ENCODE measurements around the gene LBX2.

The LBX2 gene

DNA sequence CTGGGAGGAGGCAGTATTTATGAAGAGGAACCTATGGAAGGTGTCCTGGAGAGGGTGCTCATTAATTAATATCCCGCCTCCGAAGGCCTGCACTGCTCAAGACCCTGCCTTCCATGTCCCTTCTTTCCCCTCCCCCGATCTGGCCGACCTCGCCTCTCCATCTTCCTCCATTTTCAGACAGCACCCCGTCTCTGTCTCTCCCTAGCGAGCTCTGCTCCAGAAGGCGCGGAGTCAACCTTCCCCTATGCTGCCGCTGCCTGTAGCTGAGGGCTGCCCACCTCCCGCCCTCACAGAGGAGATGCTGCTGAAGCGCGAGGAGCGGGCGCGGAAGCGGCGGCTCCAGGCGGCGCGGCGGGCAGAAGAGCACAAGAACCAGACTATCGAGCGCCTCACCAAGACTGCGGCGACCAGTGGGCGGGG, 42.3 kb downstream of the LBX2 start:
- no peak for DNase-seq

DNA sequence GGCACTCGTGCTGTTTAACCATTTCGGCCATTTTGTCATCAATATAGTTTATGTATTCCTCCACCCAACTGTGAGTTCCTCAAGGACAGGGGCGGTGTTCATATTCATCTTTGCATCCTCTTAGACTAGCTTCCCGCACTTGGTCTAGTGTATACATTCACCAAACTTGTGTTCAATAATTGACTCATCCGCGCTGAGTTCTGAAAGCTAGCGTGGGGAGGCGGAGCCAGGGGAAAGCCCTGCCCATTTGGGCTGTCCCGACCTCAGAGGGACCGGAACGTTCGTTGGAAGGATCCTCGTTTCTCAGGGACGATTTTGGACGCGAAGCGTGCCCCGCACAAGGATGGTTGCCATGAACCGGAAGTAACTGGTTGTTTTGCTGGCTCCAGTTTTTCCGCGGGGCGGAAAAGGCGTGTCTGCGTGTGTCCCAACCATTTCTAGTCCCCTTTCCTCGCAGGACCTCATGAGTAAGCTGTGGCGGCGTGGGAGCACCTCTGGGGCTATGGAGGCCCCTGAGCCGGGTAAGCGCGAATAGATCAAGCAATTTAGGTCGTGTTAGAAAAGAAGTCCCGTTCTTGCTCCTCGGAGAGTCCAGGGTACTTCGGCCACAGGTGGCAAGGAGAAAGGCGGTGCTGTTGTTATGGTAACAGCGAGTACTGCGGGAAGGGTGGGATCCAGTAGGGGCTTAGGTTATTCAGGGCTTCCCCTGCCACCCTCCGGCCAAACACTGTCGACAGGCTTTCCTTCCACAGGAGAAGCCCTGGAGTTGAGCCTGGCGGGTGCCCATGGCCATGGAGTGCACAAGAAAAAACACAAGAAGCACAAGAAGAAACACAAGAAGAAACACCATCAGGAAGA, 44.5 kb downstream of the LBX2 start, which contains the start of gene INO80B:
Gene INO80B, plus strand, starts transcription at position 434 of the 858 bp plus-strand sequence. Its CDS starts 30 bp downstream, at position 464.
- peak; percentile 93 to 99 (median 97) for DNase-seq

DNA sequence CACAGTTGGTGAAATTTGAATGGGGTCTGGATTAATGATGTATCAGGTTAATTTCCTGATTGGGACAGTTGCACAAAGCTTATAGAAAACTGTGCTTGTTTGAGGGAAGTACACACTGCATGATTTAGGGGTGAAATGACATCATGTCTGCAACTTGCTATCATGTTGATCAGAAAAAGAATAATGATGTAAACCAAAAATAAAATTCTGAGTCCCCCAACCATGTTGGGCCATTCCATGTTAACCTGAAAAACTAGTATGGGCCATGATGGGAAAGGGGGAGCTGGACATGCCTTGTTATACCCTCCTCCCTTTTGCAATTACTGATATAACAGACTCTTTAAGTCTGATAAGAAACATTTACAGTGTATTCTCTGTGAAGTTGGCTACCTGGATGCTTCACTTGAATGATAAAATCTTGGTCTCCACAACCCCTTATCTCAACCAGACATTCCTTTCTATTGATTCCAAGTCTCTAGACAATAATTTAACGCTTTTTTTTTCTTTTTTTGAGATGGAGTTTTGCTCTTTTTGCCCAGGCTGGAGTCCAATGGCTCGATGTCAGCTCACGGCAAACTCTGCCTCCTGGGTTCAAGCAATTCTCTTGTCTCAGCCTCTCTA, 48.7 kb downstream of the LBX2 start:
- DNase-seq: no peak

DNA sequence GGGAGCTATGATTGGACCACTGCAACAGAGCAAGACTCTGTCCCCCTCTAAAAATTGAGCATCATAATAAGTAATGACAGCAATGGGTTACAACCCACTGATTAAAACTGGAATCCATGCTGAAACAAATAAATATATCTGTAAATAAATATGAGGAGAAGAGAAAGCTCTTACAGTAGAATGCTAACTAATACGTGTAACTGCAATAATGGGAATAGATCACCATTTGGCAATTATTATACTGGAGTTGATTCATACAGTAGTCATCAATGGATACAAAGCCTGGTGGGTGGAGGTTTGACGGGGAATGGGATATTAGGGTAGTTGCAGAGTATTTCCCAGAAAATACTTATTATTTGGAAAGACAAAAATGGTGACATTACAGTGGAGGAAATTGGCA, 50.6 kb downstream of the LBX2 start:
- no peak for DNase-seq
